Hepatocyte (in vitro differentiated cells): ENCODE data around the gene NCOA7.

ENCODE experiments used
- EZH2 ChIP-seq: fragments of 200-600 bp; sonication (generic); IDR thresholded peaks from 2 replicates; pipeline ENCODE4 v1.6.1; 2016; ENCODE audit warnings: antibody characterized with exemption, mild to moderate bottlenecking, borderline replicate concordance
- EZH2phosphoT487 ChIP-seq: fragments of 200-600 bp; sonication (generic); IDR thresholded peaks from one replicate; pipeline ENCODE4 v1.6.1; 2018; ENCODE audit warnings: antibody characterized with exemption, mild to moderate bottlenecking, low read depth, moderate library complexity; ENCODE audit not compliant: unreplicated experiment, severe bottlenecking
- TF ChIP-seq, protein P1 (sequence below): fragments of 200-600 bp; sonication (generic); IDR thresholded peaks from 2 replicates; pipeline ENCODE4 v1.5.1; 2016; ENCODE audit warnings: antibody characterized with exemption, mild to moderate bottlenecking; ENCODE audit not compliant: poor library complexity

DNA sequence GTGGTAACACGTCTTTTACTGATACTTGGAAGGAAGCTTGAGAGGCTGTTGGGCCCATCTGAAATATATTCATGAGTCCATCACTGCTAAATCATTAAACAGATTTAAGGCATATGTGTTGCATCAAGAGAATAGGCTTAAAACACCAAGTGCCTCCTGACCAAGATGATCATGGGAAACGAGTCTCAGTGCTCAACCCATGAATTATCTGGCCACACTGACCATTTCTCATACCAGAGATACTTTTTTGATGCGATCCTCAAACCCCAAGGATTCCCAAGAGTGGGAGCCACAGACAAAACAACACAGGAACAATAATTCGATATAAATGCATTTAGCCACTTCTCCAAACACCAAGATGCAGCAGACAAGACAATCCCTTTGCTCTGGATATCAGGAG lies 24.1 kb upstream of the NCOA7 start:
- TF ChIP-seq, protein P1, sequence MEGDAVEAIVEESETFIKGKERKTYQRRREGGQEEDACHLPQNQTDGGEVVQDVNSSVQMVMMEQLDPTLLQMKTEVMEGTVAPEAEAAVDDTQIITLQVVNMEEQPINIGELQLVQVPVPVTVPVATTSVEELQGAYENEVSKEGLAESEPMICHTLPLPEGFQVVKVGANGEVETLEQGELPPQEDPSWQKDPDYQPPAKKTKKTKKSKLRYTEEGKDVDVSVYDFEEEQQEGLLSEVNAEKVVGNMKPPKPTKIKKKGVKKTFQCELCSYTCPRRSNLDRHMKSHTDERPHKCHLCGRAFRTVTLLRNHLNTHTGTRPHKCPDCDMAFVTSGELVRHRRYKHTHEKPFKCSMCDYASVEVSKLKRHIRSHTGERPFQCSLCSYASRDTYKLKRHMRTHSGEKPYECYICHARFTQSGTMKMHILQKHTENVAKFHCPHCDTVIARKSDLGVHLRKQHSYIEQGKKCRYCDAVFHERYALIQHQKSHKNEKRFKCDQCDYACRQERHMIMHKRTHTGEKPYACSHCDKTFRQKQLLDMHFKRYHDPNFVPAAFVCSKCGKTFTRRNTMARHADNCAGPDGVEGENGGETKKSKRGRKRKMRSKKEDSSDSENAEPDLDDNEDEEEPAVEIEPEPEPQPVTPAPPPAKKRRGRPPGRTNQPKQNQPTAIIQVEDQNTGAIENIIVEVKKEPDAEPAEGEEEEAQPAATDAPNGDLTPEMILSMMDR = no peak
- TF ChIP-seq EZH2 = no peak
- TF ChIP-seq EZH2phosphoT487 = no peak
